SU-DHL-6 (cell line): ENCODE measurements around the gene TKT.

ENCODE experiments used
- H2AFZ ChIP-seq: fragments of 200-600 bp; sonication (generic); 2 replicates; pipeline ENCODE4 v1.6.1; 2014; ENCODE audit warnings: low read depth, mild to moderate bottlenecking, moderate library complexity, mixed read lengths, antibody characterized with exemption, low read length; ENCODE audit not compliant: severe bottlenecking
- H3F3A ChIP-seq: fragments of 200-600 bp; shearing (Covaris generic); 2 replicates; pipeline ENCODE4 v1.6.0; 2016; ENCODE audit warnings: antibody characterized with exemption, mild to moderate bottlenecking; ENCODE audit not compliant: insufficient read depth
- H3K27ac ChIP-seq: fragments of 200-600 bp; sonication (generic); 2 replicates; pipeline ENCODE4 v1.5.1; 2016; ENCODE audit warnings: low read depth, mild to moderate bottlenecking, low read length, moderate library complexity, mixed read lengths
- H3K27me3 ChIP-seq: fragments of 200-600 bp; sonication (generic), shearing (Covaris generic); 2 replicates; pipeline ENCODE4 v1.6.0; 2014; ENCODE audit warnings: mild to moderate bottlenecking, low read length
- H3K36me3 ChIP-seq: fragments of 200-600 bp; sonication (generic); 2 replicates; pipeline ENCODE4 v1.6.1; 2014; ENCODE audit warnings: mild to moderate bottlenecking, low read length, mixed read lengths
- H3K4me2 ChIP-seq: fragments of 300-600, 200-600 bp; shearing (Covaris generic), sonication (generic); 2 replicates; pipeline ENCODE4 v1.6.0; 2014; ENCODE audit warnings: low read length, low read depth, mild to moderate bottlenecking; ENCODE audit not compliant: poor library complexity, severe bottlenecking
- H3K4me3 ChIP-seq: fragments of 200-600 bp; sonication (generic); 2 replicates; pipeline ENCODE4 v1.5.1; 2014; ENCODE audit warnings: antibody characterized with exemption, low read length, mild to moderate bottlenecking, mixed read lengths; ENCODE audit not compliant: insufficient read depth, poor library complexity, severe bottlenecking
- H3K79me2 ChIP-seq: fragments of 200-600 bp; sonication (generic); 2 replicates; pipeline ENCODE4 v1.6.1; 2014; ENCODE audit warnings: mild to moderate bottlenecking, low read length, moderate library complexity; ENCODE audit not compliant: insufficient read depth
- H3K9ac ChIP-seq: fragments of 200-600 bp; sonication (generic); 2 replicates; pipeline ENCODE4 v1.7.0; 2014; ENCODE audit warnings: mild to moderate bottlenecking, low read length
- H3K9me2 ChIP-seq: fragments of 200-600 bp; sonication (generic); replicated peaks from 2 replicates; pipeline ENCODE4 v1.6.1; 2014; ENCODE audit warnings: low read length; ENCODE audit not compliant: insufficient read depth
- H3K9me3 ChIP-seq: fragments of 200-600 bp; sonication (generic); 2 replicates; pipeline ENCODE4 v1.6.1; 2014; ENCODE audit warnings: low read length, mixed read lengths; ENCODE audit not compliant: insufficient read depth
- H4K20me1 ChIP-seq: fragments of 200-600 bp; sonication (generic); 2 replicates; pipeline ENCODE4 v1.6.1; 2014; ENCODE audit warnings: low read depth, mild to moderate bottlenecking, antibody characterized with exemption, low read length, moderate library complexity, mixed read lengths
- CTCF ChIP-seq: fragments of 200-600 bp; sonication (generic); IDR thresholded peaks from one replicate; pipeline ENCODE4 v1.5.1; 2017; ENCODE audit warnings: antibody characterized with exemption, mild to moderate bottlenecking, low read length, moderate library complexity; ENCODE audit not compliant: insufficient read depth, poor library complexity, severe bottlenecking
- EZH2phosphoT487 ChIP-seq: fragments of 200-600 bp; sonication (generic), shearing (Covaris generic); conservative IDR thresholded peaks from 2 replicates; pipeline ENCODE4 v1.6.1; 2018; ENCODE audit warnings: mild to moderate bottlenecking, antibody characterized with exemption, low read length, moderate library complexity, mixed read lengths

TKT gene

GRCh38 chr3:53226841-53227407 is 28.9 kb downstream of the TKT start:
- Histone ChIP-seq H3K27me3 (no peaks in the 10 kb centered on the region), H3K36me3 (no peaks in the 10 kb centered on the region), H3K9ac (no peak overlapping the region), H3K4me2 (no peak overlapping the region), H2AFZ (no peak overlapping the region), H4K20me1 (no peaks in the 10 kb centered on the region; the same call in 1 of the 2 replicates), H3K9me3 (no peaks in the 10 kb centered on the region), H3K79me2 (no peaks in the 10 kb centered on the region; the same call in 1 of the 2 replicates), H3F3A (peaks cover 63% of the 10 kb centered on the region), H3K4me3 (no peak overlapping the region), H3K9me2 (no peaks in the 10 kb centered on the region), H3K27ac (no peak overlapping the region)
- TF ChIP-seq CTCF (no peak), EZH2phosphoT487 (no peak)

GRCh38 chr3:53226142-53226840 is 29.5 kb downstream of the TKT start:
- no peak overlapping the region for H2AFZ ChIP-seq
- H3K9me3 ChIP-seq = no peaks in the 10 kb centered on the region
- no peak overlapping the region for H3K9ac ChIP-seq
- H3K9me2 ChIP-seq = no peaks in the 10 kb centered on the region
- no peaks in the 10 kb centered on the region for H3K36me3 ChIP-seq
- H3K4me2 ChIP-seq = no peak overlapping the region
- H3K79me2 ChIP-seq = no peaks in the 10 kb centered on the region; the same call in 1 of the 2 replicates
- no peak overlapping the region for H3K27ac ChIP-seq
- peaks cover 58% of the 10 kb centered on the region for H3F3A ChIP-seq
- H3K4me3 ChIP-seq = no peak overlapping the region
- H3K27me3 ChIP-seq = no peaks in the 10 kb centered on the region
- no peak for TF ChIP-seq CTCF
- TF ChIP-seq EZH2phosphoT487 = no peak
- H4K20me1 ChIP-seq = peaks cover 3% of the 10 kb centered on the region; the same call in 1 of the 2 replicates

- Histone ChIP-seq H2AFZ (no peak overlapping the region), H3K27me3 (no peaks in the 10 kb centered on the region), H3K9me3 (no peaks in the 10 kb centered on the region), H3K36me3 (no peaks in the 10 kb centered on the region), H3K79me2 (no peaks in the 10 kb centered on the region; the same call in 1 of the 2 replicates), H4K20me1 (peaks cover 3% of the 10 kb centered on the region; the same call in 1 of the 2 replicates), H3K9me2 (no peaks in the 10 kb centered on the region), H3K4me2 (no peak overlapping the region), H3K4me3 (no peak overlapping the region), H3F3A (peaks cover 53% of the 10 kb centered on the region), H3K9ac (no peak overlapping the region), H3K27ac (no peak overlapping the region)
- no peak for TF ChIP-seq EZH2phosphoT487
- TF ChIP-seq CTCF = no peak
Measured at GRCh38 chr3:53225651-53226050, 30.2 kb downstream of the TKT start.
